Caco-2 (cell line): ENCODE data around the gene ADARB1. TPM values are rescaled to one million over a fixed set of nuclear protein-coding genes. Genes with fewer than 3 reads are reported as not detected.

Experiments
- BruUV-seq: library from RNA; stranded (reverse); fragments of 400-500 nt; replicated peaks from 2 replicates; lab custom pipeline; 2021; lab: Mats Ljungman, UMichigan
- CTCF ChIA-PET: fragments of 300-600 bp; sonication (Branson Sonifier 250); formaldehyde crosslinking; loops from one replicate; lab custom pipeline; 2022; ENCODE audit warnings: antibody characterized with exemption; lab: Charles Lee
- POLR2A ChIA-PET: fragments of 300-600 bp; sonication (Branson Sonifier 250); formaldehyde crosslinking; loops from one replicate; lab custom pipeline; 2022; ENCODE audit warnings: antibody characterized with exemption; lab: Charles Lee
- DNase-seq, 2 experiments: peaks; one replicate each; pipeline versions ENCODE4 v3.0.0 to v3.0.0-alpha.2; 2020 to 2022
- H3K27me3 ChIP-seq: replicated peaks from 2 replicates; pipeline ENCODE4 v1.6.0; 2011; ENCODE audit warnings: low read length; ENCODE audit not compliant: control insufficient read depth, insufficient read depth
- H3K36me3 ChIP-seq: 2 replicates; pipeline ENCODE4 v1.5.1; 2011; ENCODE audit warnings: low read length; ENCODE audit not compliant: control insufficient read depth, insufficient read depth
- H3K4me1 ChIP-seq: fragments of 250-450 bp; sonication (Bioruptor Pico); 2 replicates; pipeline ENCODE4 v1.5.1; 2020; ENCODE audit warnings: mild to moderate bottlenecking
- H3K4me3 ChIP-seq: 2 replicates; pipeline ENCODE4 v1.5.1; 2011; ENCODE audit warnings: low read depth, mild to moderate bottlenecking, control low read depth, low read length
- H3K9me3 ChIP-seq: fragments of 250-450 bp; sonication (Bioruptor Pico); 2 replicates; pipeline ENCODE4 v1.5.1; 2020; ENCODE audit warnings: mild to moderate bottlenecking, moderate library complexity
- H3K27ac Mint-ChIP-seq: one replicate; pipeline ENCODE4 v1.8.0; 2022; ENCODE audit warnings: mixed read lengths; ENCODE audit not compliant: unreplicated experiment
- H3K27me3 Mint-ChIP-seq: one replicate; pipeline ENCODE4 v1.8.0; 2022; ENCODE audit warnings: mixed read lengths; ENCODE audit not compliant: insufficient read depth, unreplicated experiment
- H3K36me3 Mint-ChIP-seq: one replicate; pipeline ENCODE4 v1.8.0; 2022; ENCODE audit warnings: mild to moderate bottlenecking, mixed read lengths; ENCODE audit not compliant: insufficient read depth, unreplicated experiment
- H3K4me1 Mint-ChIP-seq: one replicate; pipeline ENCODE4 v1.8.0; 2022; ENCODE audit warnings: low read depth, mixed read lengths; ENCODE audit not compliant: unreplicated experiment
- H3K4me3 Mint-ChIP-seq: one replicate; pipeline ENCODE4 v1.8.0; 2022; ENCODE audit warnings: mild to moderate bottlenecking, moderate library complexity, mixed read lengths; ENCODE audit not compliant: unreplicated experiment
- H3K9me3 Mint-ChIP-seq: one replicate; pipeline ENCODE4 v1.8.0; 2022; ENCODE audit warnings: mixed read lengths; ENCODE audit not compliant: unreplicated experiment
- CTCF ChIP-seq, 2 experiments: fragments of 200-600 bp in 1 of 2; IDR thresholded peaks; 1 replicate in 1 of 2; 2 replicates in 1 of 2; pipeline versions ENCODE4 v1.5.1 to v1.8.0; 2011 to 2022; ENCODE audit warnings: antibody characterized with exemption in 1 of 2, control low read depth in 1 of 2, inconsistent platforms in 1 of 2, low read depth in 1 of 2, low read length in 1 of 2, mild to moderate bottlenecking in 1 of 2, moderate library complexity in 1 of 2; ENCODE audit not compliant: insufficient read depth in 1 of 2, severe bottlenecking in 1 of 2, unreplicated experiment in 1 of 2
- intact Hi-C: fragments of 100-400 bp; cut with micrococcal nuclease; formaldehyde crosslinking; loops from one replicate; pipeline ENCODE4 v1.10.0; 2022; ENCODE audit not compliant: unreplicated experiment
- total RNA-seq: library from RNA; stranded (reverse); gene quantifications from 2 replicates; pipeline ENCODE4 v1.2.3, GENCODE V29; 2022

ADARB1 gene
- total RNA-seq, 1 experiment from 2014 or later = 25.4 TPM

GRCh38 chr21:45104560-45104959 is 30.2 kb downstream of the ADARB1 start:
- Mint-ChIP-seq H3K4me3 (no peak overlapping the region), H3K4me1 (no peaks in the 10 kb centered on the region), H3K27me3 (no peaks in the 10 kb centered on the region), H3K9me3 (no peaks in the 10 kb centered on the region), H3K27ac (no peak overlapping the region), H3K36me3 (no peaks in the 10 kb centered on the region)
- DNase-seq = no peak
- no peak for TF ChIP-seq CTCF (IDR thresholded peaks at IDR 0.05; ENCODE audit: insufficient read depth in 1 of 2, low read depth in 1 of 2, low read length in 1 of 2, severe bottlenecking in 1 of 2, unreplicated experiment in 1 of 2)
- H3K9me3 ChIP-seq = no peaks in the 10 kb centered on the region
- no peak overlapping the region for H3K4me3 ChIP-seq
- no peaks in the 10 kb centered on the region for H3K36me3 ChIP-seq
- BruUV-seq = no TSS peak
- ChIA-PET CTCF (no interaction called here), POLR2A (no interaction called here)
- H3K27me3 ChIP-seq = no peaks in the 10 kb centered on the region
- H3K4me1 ChIP-seq = no peaks in the 10 kb centered on the region
- intact Hi-C loops = no loop called here

- BruUV-seq = no TSS peak
- no peak for DNase-seq
- no peaks in the 10 kb centered on the region for H3K9me3 Mint-ChIP-seq
- Histone ChIP-seq H3K36me3 (no peaks in the 10 kb centered on the region), H3K4me3 (no peak overlapping the region), H3K27me3 (no peaks in the 10 kb centered on the region), H3K9me3 (no peaks in the 10 kb centered on the region), H3K4me1 (no peaks in the 10 kb centered on the region)
- TF ChIP-seq CTCF (IDR thresholded peaks at IDR 0.05; ENCODE audit: insufficient read depth in 1 of 2, low read depth in 1 of 2, low read length in 1 of 2, severe bottlenecking in 1 of 2, unreplicated experiment in 1 of 2) = no peak
- intact Hi-C loops = no loop called here
- no peaks in the 10 kb centered on the region for H3K36me3 Mint-ChIP-seq
- H3K27ac Mint-ChIP-seq = no peak overlapping the region
- no peaks in the 10 kb centered on the region for H3K4me1 Mint-ChIP-seq
- no peak overlapping the region for H3K4me3 Mint-ChIP-seq
- POLR2A ChIA-PET = no interaction called here
- H3K27me3 Mint-ChIP-seq = no peaks in the 10 kb centered on the region
- CTCF ChIA-PET = no interaction called here
Observed at GRCh38 chr21:45105906-45106485, 31.6 kb downstream of the ADARB1 start.

GRCh38 chr21:45108034-45108790 is 33.8 kb downstream of the ADARB1 start:
- Mint-ChIP-seq H3K27me3 (no peaks in the 10 kb centered on the region), H3K4me1 (no peaks in the 10 kb centered on the region), H3K9me3 (no peaks in the 10 kb centered on the region), H3K4me3 (no peak overlapping the region), H3K36me3 (no peaks in the 10 kb centered on the region), H3K27ac (no peak overlapping the region)
- BruUV-seq = no TSS peak
- no peaks in the 10 kb centered on the region for H3K9me3 ChIP-seq
- no peaks in the 10 kb centered on the region for H3K36me3 ChIP-seq
- no peak for DNase-seq
- intact Hi-C loops = no loop called here
- TF ChIP-seq CTCF (IDR thresholded peaks at IDR 0.05; ENCODE audit: insufficient read depth in 1 of 2, low read depth in 1 of 2, low read length in 1 of 2, severe bottlenecking in 1 of 2, unreplicated experiment in 1 of 2) = no peak
- ChIA-PET POLR2A (no interaction called here), CTCF (no interaction called here)
- no peaks in the 10 kb centered on the region for H3K27me3 ChIP-seq
- H3K4me1 ChIP-seq = no peaks in the 10 kb centered on the region
- H3K4me3 ChIP-seq = no peak overlapping the region
